ENCODE measurements around the gene TDRD3.

TDRD3 gene

GRCh38 chr13:60467098-60467497, 70.1 kb downstream of the TDRD3 start:
- no peak for ATAC-seq
- H3K36me3 Mint-ChIP-seq, result peaks cover 58% of the 10 kb centered on the region
- H3K27me3 Mint-ChIP-seq, result no peaks in the 10 kb centered on the region
- no peaks in the 10 kb centered on the region for H3K9me3 Mint-ChIP-seq
- H3K27ac Mint-ChIP-seq, result no peak overlapping the region
- H3K4me3 Mint-ChIP-seq, result no peak overlapping the region
- H3K4me1 Mint-ChIP-seq, result no peaks in the 10 kb centered on the region

GRCh38 chr13:60479273-60479672, 82.3 kb downstream of the TDRD3 start:
- Mint-ChIP-seq H3K36me3 (peaks cover 92% of the 10 kb centered on the region), H3K9me3 (peaks cover 3% of the 10 kb centered on the region), H3K4me3 (no peak overlapping the region), H3K27me3 (no peaks in the 10 kb centered on the region), H3K27ac (no peak overlapping the region), H3K4me1 (peaks cover 4% of the 10 kb centered on the region)
- no peak for ATAC-seq

GRCh38 chr13:60482012-60482411, 85.0 kb downstream of the TDRD3 start:
- no peak overlapping the region for H3K27ac Mint-ChIP-seq
- H3K36me3 Mint-ChIP-seq, result peaks cover 81% of the 10 kb centered on the region
- no peaks in the 10 kb centered on the region for H3K27me3 Mint-ChIP-seq
- H3K9me3 Mint-ChIP-seq, result no peaks in the 10 kb centered on the region
- no peak for ATAC-seq
- peaks cover 4% of the 10 kb centered on the region for H3K4me1 Mint-ChIP-seq
- no peak overlapping the region for H3K4me3 Mint-ChIP-seq

DNA sequence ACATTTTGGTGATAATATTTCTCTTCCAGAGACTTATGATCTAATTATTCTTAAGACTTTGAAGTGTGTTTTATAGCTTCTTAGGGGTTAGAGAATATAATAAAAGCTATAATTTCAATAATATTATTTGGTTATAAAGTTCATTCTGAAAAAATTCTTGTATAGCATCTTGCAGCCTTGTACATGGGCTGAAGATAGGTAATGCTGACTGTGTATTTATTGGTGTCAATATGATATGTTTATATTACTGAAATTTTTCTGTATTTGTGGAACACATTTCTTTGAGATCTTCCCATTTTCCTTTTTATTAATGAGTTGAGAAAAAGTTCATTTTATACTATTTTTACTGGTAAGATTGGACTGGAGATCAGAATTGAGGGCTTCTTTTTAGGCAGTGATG, 87.8 kb downstream of the TDRD3 start:
- Mint-ChIP-seq H3K4me1 (no peaks in the 10 kb centered on the region), H3K9me3 (peaks cover 3% of the 10 kb centered on the region), H3K4me3 (no peak overlapping the region), H3K27ac (no peak overlapping the region), H3K36me3 (peaks cover 77% of the 10 kb centered on the region), H3K27me3 (no peaks in the 10 kb centered on the region)
- ATAC-seq, result no peak

GRCh38 chr13:60491531-60491930, 94.5 kb downstream of the TDRD3 start:
- H3K9me3 Mint-ChIP-seq, result peaks cover 3% of the 10 kb centered on the region
- peaks cover 72% of the 10 kb centered on the region for H3K36me3 Mint-ChIP-seq

GRCh38 chr13:60492187-60492586, 95.2 kb downstream of the TDRD3 start:
- Mint-ChIP-seq H3K27me3 (no peaks in the 10 kb centered on the region), H3K9me3 (peaks cover 3% of the 10 kb centered on the region), H3K4me1 (no peaks in the 10 kb centered on the region), H3K27ac (no peak overlapping the region), H3K4me3 (no peak overlapping the region), H3K36me3 (peaks cover 72% of the 10 kb centered on the region)
- ATAC-seq, result no peak

More at GRCh38 chr13:60491531-60491930, 94.5 kb downstream of the TDRD3 start:
- Mint-ChIP-seq H3K4me1 (no peaks in the 10 kb centered on the region), H3K4me3 (no peak overlapping the region), H3K27ac (no peak overlapping the region), H3K27me3 (no peaks in the 10 kb centered on the region)
- ATAC-seq, result no peak

GRCh38 chr13:60494296-60494695, 97.3 kb downstream of the TDRD3 start:
- peak; percentile 63 for ATAC-seq
- no peak overlapping the region for H3K4me3 Mint-ChIP-seq
- H3K36me3 Mint-ChIP-seq, result peaks cover 72% of the 10 kb centered on the region
- no peaks in the 10 kb centered on the region for H3K4me1 Mint-ChIP-seq
- no peaks in the 10 kb centered on the region for H3K27me3 Mint-ChIP-seq
- H3K27ac Mint-ChIP-seq, result no peak overlapping the region
- no peaks in the 10 kb centered on the region for H3K9me3 Mint-ChIP-seq

DNA sequence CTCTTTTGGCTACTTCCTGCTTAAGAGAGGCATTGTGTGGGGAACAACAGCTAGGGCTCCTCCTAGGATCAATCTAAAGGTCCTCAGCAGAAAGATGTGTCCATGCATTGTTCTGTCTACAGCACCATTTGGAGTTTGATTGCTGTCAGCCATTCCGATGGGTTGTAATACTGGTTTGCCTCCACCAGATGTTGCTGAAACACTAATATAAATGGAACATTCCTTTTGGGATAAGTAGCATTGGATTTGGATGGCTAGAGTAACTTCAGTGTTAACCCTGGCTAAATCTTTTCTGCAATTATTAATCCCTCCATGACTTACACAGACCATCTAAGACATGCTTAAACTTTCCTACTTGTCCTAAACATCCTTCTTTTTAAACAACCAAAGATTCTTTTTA, 104.2 kb downstream of the TDRD3 start:
- Mint-ChIP-seq H3K36me3 (peaks cover 80% of the 10 kb centered on the region), H3K9me3 (peaks cover 9% of the 10 kb centered on the region), H3K27ac (no peak overlapping the region), H3K4me1 (no peaks in the 10 kb centered on the region), H3K4me3 (no peak overlapping the region), H3K27me3 (no peaks in the 10 kb centered on the region)
- ATAC-seq, result no peak

DNA sequence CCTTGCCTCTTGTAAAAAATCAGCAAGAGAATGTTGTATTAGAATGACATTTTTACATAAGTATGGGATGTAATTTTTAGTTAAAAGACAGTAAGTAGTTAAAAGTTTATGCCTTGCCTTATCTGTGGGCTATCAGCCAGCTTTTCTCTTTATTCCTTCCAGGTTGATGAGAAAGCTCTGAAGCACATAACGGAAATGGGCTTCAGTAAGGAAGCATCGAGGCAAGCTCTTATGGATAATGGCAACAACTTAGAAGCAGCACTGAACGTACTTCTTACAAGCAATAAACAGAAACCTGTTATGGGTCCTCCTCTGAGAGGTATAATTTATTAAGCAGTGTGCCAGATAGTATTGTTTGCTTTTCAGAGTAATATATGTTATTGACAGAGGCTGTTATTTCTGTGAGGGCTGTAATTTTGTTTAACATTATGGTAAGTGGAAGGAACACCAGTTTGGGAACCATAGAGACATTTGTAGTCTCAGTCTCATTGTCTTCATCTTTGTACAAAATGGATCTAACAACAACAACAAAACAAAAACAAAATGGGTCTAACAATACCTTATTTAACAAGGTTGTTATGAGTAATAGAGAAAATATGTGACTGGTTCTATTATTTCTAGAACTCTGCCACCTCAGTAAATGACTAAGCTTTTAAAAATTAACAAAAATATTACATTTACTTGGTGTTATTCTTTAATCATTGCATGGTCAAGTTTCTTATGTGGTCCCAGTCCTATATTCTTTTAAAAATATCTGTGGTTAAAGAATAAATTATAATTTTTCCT, 112.8 kb downstream of the TDRD3 start:
- no peak overlapping the region for H3K27ac Mint-ChIP-seq
- no peaks in the 10 kb centered on the region for H3K27me3 Mint-ChIP-seq
- H3K4me1 Mint-ChIP-seq, result no peaks in the 10 kb centered on the region
- H3K9me3 Mint-ChIP-seq, result peaks cover 4% of the 10 kb centered on the region
- H3K36me3 Mint-ChIP-seq, result peaks cover 73% of the 10 kb centered on the region
- no peak overlapping the region for H3K4me3 Mint-ChIP-seq
- ATAC-seq, result no peak

DNA sequence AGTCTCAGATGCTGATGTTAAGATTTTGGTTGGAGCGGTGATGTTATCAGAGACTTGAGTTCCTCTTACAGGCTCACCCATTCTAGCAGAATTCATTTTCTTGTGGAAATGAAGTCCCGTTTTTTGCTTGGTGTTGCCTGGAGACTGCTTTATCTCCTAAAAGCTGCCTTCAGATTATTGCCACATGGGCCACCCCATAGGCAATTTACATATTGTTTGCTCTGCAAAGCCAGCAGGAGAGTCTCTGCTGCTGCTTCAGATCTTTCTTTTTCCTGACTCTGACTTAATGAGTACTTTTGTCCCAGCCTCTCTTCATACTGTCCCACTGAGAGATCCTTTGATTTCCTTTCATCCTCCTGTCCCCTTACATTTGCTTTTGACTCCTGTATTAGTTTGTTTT, 114.6 kb downstream of the TDRD3 start:
- no peaks in the 10 kb centered on the region for H3K4me1 Mint-ChIP-seq
- no peaks in the 10 kb centered on the region for H3K27me3 Mint-ChIP-seq
- H3K4me3 Mint-ChIP-seq, result no peak overlapping the region
- no peak for ATAC-seq
- H3K27ac Mint-ChIP-seq, result no peak overlapping the region
- peaks cover 4% of the 10 kb centered on the region for H3K9me3 Mint-ChIP-seq
- H3K36me3 Mint-ChIP-seq, result peaks cover 77% of the 10 kb centered on the region

- H3K27me3 Mint-ChIP-seq, result no peaks in the 10 kb centered on the region
- H3K4me1 Mint-ChIP-seq, result no peaks in the 10 kb centered on the region
- H3K4me3 Mint-ChIP-seq, result no peak overlapping the region
- no peak overlapping the region for H3K27ac Mint-ChIP-seq
- peaks cover 4% of the 10 kb centered on the region for H3K9me3 Mint-ChIP-seq
- no peak for ATAC-seq
- peaks cover 66% of the 10 kb centered on the region for H3K36me3 Mint-ChIP-seq
Measured at GRCh38 chr13:60514891-60515290, 117.9 kb downstream of the TDRD3 start.

DNA sequence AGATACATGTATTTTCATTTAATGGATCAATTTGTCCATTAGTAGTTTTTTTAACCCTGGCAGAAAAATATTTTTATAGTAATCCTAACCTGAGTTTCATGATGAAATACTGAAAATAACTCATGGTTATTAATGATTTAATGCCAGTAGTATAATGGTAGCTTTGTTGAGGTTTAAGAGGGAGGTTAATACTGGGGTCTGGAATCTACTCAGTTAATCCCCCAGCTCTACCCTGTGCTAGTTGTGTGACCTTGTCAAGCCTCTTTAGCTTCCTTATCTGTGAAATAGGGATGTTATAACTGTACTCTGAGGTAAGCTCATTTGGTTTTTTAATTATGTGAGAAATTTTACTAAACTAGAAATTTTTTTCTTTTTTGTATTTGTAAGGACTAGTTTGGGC, 122.5 kb downstream of the TDRD3 start:
- H3K27me3 Mint-ChIP-seq, result no peaks in the 10 kb centered on the region
- peaks cover 34% of the 10 kb centered on the region for H3K36me3 Mint-ChIP-seq
- H3K9me3 Mint-ChIP-seq, result no peaks in the 10 kb centered on the region
- no peaks in the 10 kb centered on the region for H3K4me1 Mint-ChIP-seq
- H3K4me3 Mint-ChIP-seq, result no peak overlapping the region
- no peak for ATAC-seq
- no peak overlapping the region for H3K27ac Mint-ChIP-seq

DNA sequence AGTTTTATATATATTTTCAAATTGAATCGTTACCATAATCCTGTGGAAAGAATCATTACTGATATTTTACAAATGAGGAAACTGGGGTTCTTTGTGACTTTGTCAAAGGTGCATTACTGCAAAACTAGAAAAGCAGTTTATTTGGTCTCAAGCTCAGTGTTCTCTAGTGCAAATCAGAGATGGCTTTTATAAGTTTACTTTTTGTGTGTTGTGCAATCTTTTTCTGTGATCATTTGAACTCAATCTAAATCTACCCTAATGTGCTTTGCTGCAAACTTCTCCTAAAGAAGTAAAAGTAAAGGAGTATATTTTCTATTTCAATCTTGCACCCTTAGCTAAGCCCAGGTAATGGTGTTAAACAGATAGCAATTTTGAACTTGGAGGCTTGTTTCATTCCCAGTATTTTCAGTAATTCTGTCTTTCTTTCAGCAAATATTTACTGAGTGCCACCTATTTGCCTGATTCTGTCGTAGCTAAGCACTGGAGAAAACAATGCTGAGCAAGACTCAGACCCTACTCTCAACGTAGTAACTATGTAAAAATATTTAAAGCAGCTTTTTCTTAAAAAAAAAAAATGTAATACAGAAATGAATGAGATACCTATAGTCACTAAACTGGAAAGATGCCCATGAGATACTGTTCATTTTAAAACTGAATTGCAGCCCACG, 124.0 kb downstream of the TDRD3 start:
- no peaks in the 10 kb centered on the region for H3K4me1 Mint-ChIP-seq
- no peak overlapping the region for H3K27ac Mint-ChIP-seq
- ATAC-seq, result no peak
- H3K27me3 Mint-ChIP-seq, result no peaks in the 10 kb centered on the region
- no peaks in the 10 kb centered on the region for H3K9me3 Mint-ChIP-seq
- no peak overlapping the region for H3K4me3 Mint-ChIP-seq
- H3K36me3 Mint-ChIP-seq, result peaks cover 24% of the 10 kb centered on the region

DNA sequence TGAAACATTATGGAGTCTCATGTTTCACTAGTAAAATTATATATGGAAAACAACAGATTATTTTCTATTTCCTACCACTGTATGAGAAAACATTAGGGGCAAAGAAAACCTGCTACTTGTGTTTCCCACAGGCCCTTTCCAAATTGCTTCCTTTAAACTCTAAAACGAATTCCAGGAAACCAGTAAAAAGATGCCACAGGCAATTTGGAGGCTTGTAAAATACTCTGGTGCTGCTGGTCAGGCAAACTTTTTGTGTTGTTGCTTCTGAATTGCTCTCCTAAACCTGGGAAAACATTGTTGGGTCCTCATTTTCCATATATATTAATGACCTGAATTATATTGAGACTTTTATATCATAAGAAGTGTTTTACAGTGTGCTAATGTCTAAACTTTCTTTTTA, 141.5 kb downstream of the TDRD3 start:
- H3K4me3 Mint-ChIP-seq, result no peak overlapping the region
- no peaks in the 10 kb centered on the region for H3K9me3 Mint-ChIP-seq
- H3K36me3 Mint-ChIP-seq, result peaks cover 19% of the 10 kb centered on the region
- H3K27me3 Mint-ChIP-seq, result no peaks in the 10 kb centered on the region
- ATAC-seq, result no peak
- no peaks in the 10 kb centered on the region for H3K4me1 Mint-ChIP-seq
- no peak overlapping the region for H3K27ac Mint-ChIP-seq

GRCh38 chr13:60540276-60540675, 143.3 kb downstream of the TDRD3 start:
- H3K9me3 Mint-ChIP-seq, result no peaks in the 10 kb centered on the region
- H3K36me3 Mint-ChIP-seq, result peaks cover 27% of the 10 kb centered on the region
- H3K27ac Mint-ChIP-seq, result no peak overlapping the region
- H3K4me3 Mint-ChIP-seq, result no peak overlapping the region
- no peaks in the 10 kb centered on the region for H3K4me1 Mint-ChIP-seq
- no peaks in the 10 kb centered on the region for H3K27me3 Mint-ChIP-seq
- no peak for ATAC-seq

DNA sequence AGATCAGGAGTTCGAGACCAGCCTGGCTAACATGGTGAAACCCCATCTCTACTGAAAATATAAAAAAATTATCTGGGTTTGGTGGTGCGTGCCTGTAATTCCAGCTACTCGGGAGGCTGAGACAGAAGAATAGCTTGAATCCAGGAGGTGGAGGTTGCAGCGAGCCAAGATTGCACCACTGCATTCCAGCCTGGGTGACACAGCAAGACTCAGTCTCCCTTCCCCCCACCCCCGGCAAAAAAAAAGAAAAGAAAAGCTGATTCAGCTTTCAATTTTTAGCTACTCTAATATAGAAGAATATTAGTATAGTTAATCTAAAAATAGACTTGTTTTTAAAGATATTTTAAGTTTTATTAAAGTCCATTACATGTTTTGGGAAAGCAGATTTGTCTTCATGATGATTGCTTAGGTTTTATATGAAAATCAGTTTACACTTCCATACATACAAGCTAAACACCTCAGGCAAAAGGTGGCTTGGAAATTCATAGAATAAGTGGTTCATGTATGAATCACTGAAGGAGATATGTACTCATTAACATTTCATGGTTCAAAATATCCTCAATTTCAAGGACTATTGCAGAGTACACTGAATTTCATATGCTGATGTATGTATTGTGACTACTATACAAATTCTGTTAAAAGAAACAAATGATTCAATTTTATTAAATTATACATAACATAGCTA, 165.2 kb downstream of the TDRD3 start:
- no peaks in the 10 kb centered on the region for H3K9me3 Mint-ChIP-seq
- no peaks in the 10 kb centered on the region for H3K4me1 Mint-ChIP-seq
- no peaks in the 10 kb centered on the region for H3K27me3 Mint-ChIP-seq
- no peak overlapping the region for H3K27ac Mint-ChIP-seq
- ATAC-seq, result no peak
- peaks cover 24% of the 10 kb centered on the region for H3K36me3 Mint-ChIP-seq
- H3K4me3 Mint-ChIP-seq, result no peak overlapping the region

Measured in stimulated activated memory B cell treated with anti-CD40 and anti-IgM and Interleukin-4, amounts not matched to agents 10 μg/mL and 1 μg/mL and 100 μg/mL, for 72 hours (primary cell).